ENCODE measurements around the gene RFX1. TPM values are rescaled to one million over a fixed set of nuclear protein-coding genes. Genes with fewer than 3 reads are reported as not detected.

RFX1 gene
- total RNA-seq, 2 donors from 2014 or later: 9.2 to 12.7 TPM

GRCh38 chr19:13934785-13935109, 71.4 kb downstream of the RFX1 start:
- intact Hi-C loops (cut with DNase I): no loop called here
- no peaks in the 10 kb centered on the region for H3K27me3 ChIP-seq (replicated peaks; ENCODE audit: insufficient read depth)
- no peaks in the 10 kb centered on the region for H3K36me3 ChIP-seq
- H3K4me1 ChIP-seq (replicated peaks): no peaks in the 10 kb centered on the region
- DNase-seq (ENCODE audit: low spot score): no peak
- no peak overlapping the region for H3K4me3 ChIP-seq
- H3K27ac ChIP-seq: no peak overlapping the region
- no peaks in the 10 kb centered on the region for H3K9me3 ChIP-seq
- TF ChIP-seq POLR2AphosphoS5 (IDR thresholded peaks at IDR 0.05): no peak
- TF ChIP-seq POLR2A (IDR thresholded peaks at IDR 0.05): no peak
- no peak for TF ChIP-seq CTCF (IDR thresholded peaks at IDR 0.05)
- 97% methylated on average over 2 of the region's 2 CpGs for WGBS

GRCh38 chr19:13932911-13933393, 73.2 kb downstream of the RFX1 start:
- TF ChIP-seq CTCF (IDR thresholded peaks at IDR 0.05) (no peak), POLR2A (IDR thresholded peaks at IDR 0.05) (no peak), POLR2AphosphoS5 (IDR thresholded peaks at IDR 0.05) (no peak)
- H3K9me3 ChIP-seq: no peaks in the 10 kb centered on the region
- no peak for DNase-seq (ENCODE audit: low spot score)
- no peaks in the 10 kb centered on the region for H3K4me1 ChIP-seq (replicated peaks)
- no peaks in the 10 kb centered on the region for H3K27me3 ChIP-seq (replicated peaks; ENCODE audit: insufficient read depth)
- no peak overlapping the region for H3K4me3 ChIP-seq
- 91% methylated on average over 27 of the region's 42 CpGs for WGBS
- intact Hi-C loops (cut with DNase I): no loop called here
- H3K27ac ChIP-seq: no peak overlapping the region
- no peaks in the 10 kb centered on the region for H3K36me3 ChIP-seq

GRCh38 chr19:13932149-13932637, 73.9 kb downstream of the RFX1 start:
- intact Hi-C loops (cut with DNase I): no loop called here
- no peak for TF ChIP-seq POLR2AphosphoS5 (IDR thresholded peaks at IDR 0.05)

GRCh38 chr19:13931391-13932148, 74.5 kb downstream of the RFX1 start:
- Histone ChIP-seq H3K4me3 (no peak overlapping the region), H3K27me3 (replicated peaks; ENCODE audit: insufficient read depth) (no peaks in the 10 kb centered on the region), H3K36me3 (peaks cover 4 to 6% of the 10 kb centered on the region in 2 donors), H3K27ac (no peak overlapping the region), H3K4me1 (replicated peaks) (no peaks in the 10 kb centered on the region), H3K9me3 (no peaks in the 10 kb centered on the region)
- intact Hi-C loops (cut with DNase I): no loop called here
- 81% methylated on average over 29 of the region's 30 CpGs for WGBS
- TF ChIP-seq POLR2A (IDR thresholded peaks at IDR 0.05): no peak
- no peak for TF ChIP-seq CTCF (IDR thresholded peaks at IDR 0.05)
- no peak for TF ChIP-seq POLR2AphosphoS5 (IDR thresholded peaks at IDR 0.05)
- no peak for DNase-seq (ENCODE audit: low spot score)

More at GRCh38 chr19:13932149-13932637, 73.9 kb downstream of the RFX1 start:
- H3K9me3 ChIP-seq: no peaks in the 10 kb centered on the region
- H3K36me3 ChIP-seq: peaks cover 0 to under 1% of the 10 kb centered on the region in 2 donors
- no peaks in the 10 kb centered on the region for H3K4me1 ChIP-seq (replicated peaks)
- H3K27ac ChIP-seq: no peak overlapping the region
- no peak overlapping the region for H3K4me3 ChIP-seq
- no peaks in the 10 kb centered on the region for H3K27me3 ChIP-seq (replicated peaks; ENCODE audit: insufficient read depth)
- no peak for DNase-seq (ENCODE audit: low spot score)
- 92% methylated on average over 6 of the region's 6 CpGs for WGBS

GRCh38 chr19:13930402-13930801, 75.7 kb downstream of the RFX1 start:
- no peak for DNase-seq (ENCODE audit: low spot score)
- Histone ChIP-seq H3K27ac (no peak overlapping the region), H3K27me3 (replicated peaks; ENCODE audit: insufficient read depth) (no peaks in the 10 kb centered on the region), H3K4me3 (no peak overlapping the region), H3K4me1 (replicated peaks) (no peaks in the 10 kb centered on the region), H3K36me3 (peaks cover 4 to 8% of the 10 kb centered on the region in 2 donors), H3K9me3 (no peaks in the 10 kb centered on the region)
- intact Hi-C loops (cut with DNase I): no loop called here
- no peak for TF ChIP-seq CTCF (IDR thresholded peaks at IDR 0.05)
- no peak for TF ChIP-seq POLR2A (IDR thresholded peaks at IDR 0.05)
- no peak for TF ChIP-seq POLR2AphosphoS5 (IDR thresholded peaks at IDR 0.05)
- WGBS: 82% methylated on average over 17 of the region's 17 CpGs
